GM23248 (cell line): ENCODE measurements around the gene PPIP5K2.

Source experiments
- EZH2 ChIP-seq: fragments of 200-600 bp; sonication (generic); IDR thresholded peaks from 2 replicates; pipeline ENCODE4 v1.6.1; 2018; ENCODE audit warnings: antibody characterized with exemption, mild to moderate bottlenecking; ENCODE audit not compliant: insufficient read depth, poor library complexity, severe bottlenecking
- EZH2phosphoT487 ChIP-seq: fragments of 200-600 bp; sonication (generic); IDR thresholded peaks from 2 replicates; pipeline ENCODE4 v1.6.1; 2018; ENCODE audit warnings: antibody characterized with exemption, moderate library complexity, mild to moderate bottlenecking, low read depth; ENCODE audit not compliant: insufficient read depth

DNA sequence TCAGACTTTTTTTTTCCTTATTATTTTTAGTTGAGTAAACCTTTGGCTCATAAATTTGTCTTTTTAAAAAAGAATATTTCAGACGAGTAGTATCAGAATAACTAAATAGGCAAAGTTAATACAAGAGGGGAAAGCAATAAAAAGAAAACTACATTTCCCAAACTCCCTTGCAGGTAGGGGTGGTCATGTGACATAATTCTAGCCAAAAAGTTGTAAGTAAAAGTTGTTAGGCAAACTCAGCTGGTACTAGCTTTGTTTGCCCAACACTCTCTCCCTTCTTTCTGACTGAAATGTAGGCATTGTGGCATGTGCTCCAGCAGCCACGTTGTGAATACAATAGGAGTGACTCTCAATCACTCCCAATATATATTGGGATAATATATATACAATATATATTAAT is 21.1 kb upstream of the PPIP5K2 start:
- TF ChIP-seq EZH2phosphoT487 (no peak), EZH2 (no peak)
